Neural cell (in vitro differentiated cells): ENCODE measurements around the gene NCAPH2. TPM values are rescaled to one million over a fixed set of nuclear protein-coding genes. Genes with fewer than 3 reads are reported as not detected.

Experiments used
- H2AFZ ChIP-seq: fragments of 200-600, 300-800 bp; sonication (generic), shearing (Covaris generic); 2 replicates; pipeline ENCODE4 v1.6.0; 2014; ENCODE audit warnings: low read depth, mild to moderate bottlenecking, antibody characterized with exemption, low read length, moderate library complexity
- H3F3A ChIP-seq: fragments of 200-600 bp; shearing (Covaris generic); 2 replicates; pipeline ENCODE4 v1.6.1; 2016; ENCODE audit warnings: mild to moderate bottlenecking, moderate library complexity, mixed read lengths, antibody characterized with exemption, low read length; ENCODE audit not compliant: insufficient read depth, poor library complexity, severe bottlenecking
- H3K27ac ChIP-seq: fragments of 200-600, 300-800 bp; sonication (generic), shearing (Covaris generic); 2 replicates; pipeline ENCODE4 v1.5.1; 2014; ENCODE audit warnings: mild to moderate bottlenecking, low read length, moderate library complexity
- H3K27me3 ChIP-seq: fragments of 300-800, 200-600 bp; sonication (generic), shearing (Covaris generic); 2 replicates; pipeline ENCODE4 v1.6.0; 2014; ENCODE audit warnings: mild to moderate bottlenecking, low read depth, low read length, moderate library complexity; ENCODE audit not compliant: insufficient read depth
- H3K36me3 ChIP-seq: fragments of 300-800, 200-600 bp; sonication (generic), shearing (Covaris generic); 2 replicates; pipeline ENCODE4 v1.5.1; 2014; ENCODE audit warnings: mild to moderate bottlenecking, antibody characterized with exemption, low read length, moderate library complexity; ENCODE audit not compliant: insufficient read depth
- H3K4me2 ChIP-seq: fragments of 300-800, 200-600 bp; sonication (generic), shearing (Covaris generic); 2 replicates; pipeline ENCODE4 v1.6.0; 2014; ENCODE audit warnings: mild to moderate bottlenecking, low read length
- H3K4me3 ChIP-seq: fragments of 300-800, 200-600 bp; sonication (generic), shearing (Covaris generic); 2 replicates; pipeline ENCODE4 v1.5.1; 2014; ENCODE audit warnings: mild to moderate bottlenecking, low read length, moderate library complexity
- H3K79me2 ChIP-seq: fragments of 200-600 bp; shearing (Covaris generic); replicated peaks from 2 replicates; pipeline ENCODE4 v1.6.0; 2014; ENCODE audit warnings: mild to moderate bottlenecking, low read length, moderate library complexity; ENCODE audit not compliant: insufficient read depth
- H3K9ac ChIP-seq: fragments of 300-800, 200-600 bp; sonication (generic), shearing (Covaris generic); 2 replicates; pipeline ENCODE4 v1.6.1; 2016; ENCODE audit warnings: mild to moderate bottlenecking, low read length, mixed read lengths
- H3K9me2 ChIP-seq: fragments of 200-600 bp; shearing (Covaris generic); 2 replicates; pipeline ENCODE4 v1.6.1; 2016; ENCODE audit warnings: mild to moderate bottlenecking, low read length, mixed read lengths; ENCODE audit not compliant: insufficient read depth
- H3K9me3 ChIP-seq: fragments of 200-600, 300-800 bp; sonication (generic), shearing (Covaris generic); 2 replicates; pipeline ENCODE4 v1.6.1; 2016; ENCODE audit warnings: mild to moderate bottlenecking, mixed run types, low read length, moderate library complexity, mixed read lengths
- H4K20me1 ChIP-seq: fragments of 200-600 bp; shearing (Covaris generic); 2 replicates; pipeline ENCODE4 v1.6.1; 2016; ENCODE audit warnings: mild to moderate bottlenecking, mixed run types; ENCODE audit not compliant: insufficient read depth
- CTCF ChIP-seq: fragments of 450-650 bp; IDR thresholded peaks from 2 replicates; pipeline ENCODE4 v1.5.1; 2014; ENCODE audit warnings: antibody characterized with exemption, mild to moderate bottlenecking, moderate library complexity; ENCODE audit not compliant: poor library complexity, severe bottlenecking
- EP300 ChIP-seq: fragments of 450-650 bp; conservative IDR thresholded peaks from 2 replicates; pipeline ENCODE4 v1.6.1; 2014; ENCODE audit warnings: antibody characterized with exemption, mild to moderate bottlenecking, moderate library complexity; ENCODE audit not compliant: poor library complexity, severe bottlenecking
- EZH2 ChIP-seq: fragments of 200-600, 300-800 bp; shearing (Covaris generic), sonication (generic); IDR thresholded peaks from 2 replicates; pipeline ENCODE4 v1.6.1; 2014; ENCODE audit warnings: antibody characterized with exemption, low read length, borderline replicate concordance, mild to moderate bottlenecking; ENCODE audit not compliant: insufficient read depth, poor library complexity, severe bottlenecking
- MXI1 ChIP-seq: fragments of 450-650 bp; conservative IDR thresholded peaks from 2 replicates; pipeline ENCODE4 v1.6.1; 2014; ENCODE audit warnings: antibody characterized with exemption, mild to moderate bottlenecking; ENCODE audit not compliant: poor library complexity, severe bottlenecking
- POLR2AphosphoS5 ChIP-seq: IDR thresholded peaks from 2 replicates; pipeline ENCODE4 v1.6.1; 2012
- RAD21 ChIP-seq: fragments of 450-650 bp; conservative IDR thresholded peaks from 2 replicates; pipeline ENCODE4 v1.6.1; 2014; ENCODE audit warnings: antibody characterized with exemption, mild to moderate bottlenecking, moderate library complexity
- SMC3 ChIP-seq: fragments of 450-650 bp; conservative IDR thresholded peaks from 2 replicates; pipeline ENCODE4 v1.6.1; 2014; ENCODE audit warnings: antibody characterized with exemption, mild to moderate bottlenecking, moderate library complexity; ENCODE audit not compliant: poor library complexity
- TAF1 ChIP-seq: IDR thresholded peaks from 2 replicates; pipeline ENCODE4 v1.6.1; 2012; ENCODE audit warnings: low read depth
- polyA plus RNA-seq: library from polyadenylated mRNA; depleted of rRNA; stranded (reverse); fragments of >200 nt; gene quantifications from 2 replicates; pipeline ENCODE4 v1.2.3, GENCODE V29; 2014
- TF ChIP-seq, protein P1 (sequence below): IDR thresholded peaks from 2 replicates; pipeline ENCODE4 v1.6.1; 2012; ENCODE audit warnings: borderline replicate concordance

Gene NCAPH2
- polyA plus RNA-seq, 1 donor from 2014 or later = 81.1 TPM

- H3K4me2 ChIP-seq = no peak overlapping the region
- no peaks in the 10 kb centered on the region for H3K36me3 ChIP-seq
- no peaks in the 10 kb centered on the region for H3K9me3 ChIP-seq
- no peak overlapping the region for H2AFZ ChIP-seq
- H4K20me1 ChIP-seq = no peaks in the 10 kb centered on the region
- H3K27ac ChIP-seq = no peak overlapping the region
- TF ChIP-seq EZH2 (no peak), RAD21 (no peak), TAF1 (no peak)
- TF ChIP-seq, protein P1, sequence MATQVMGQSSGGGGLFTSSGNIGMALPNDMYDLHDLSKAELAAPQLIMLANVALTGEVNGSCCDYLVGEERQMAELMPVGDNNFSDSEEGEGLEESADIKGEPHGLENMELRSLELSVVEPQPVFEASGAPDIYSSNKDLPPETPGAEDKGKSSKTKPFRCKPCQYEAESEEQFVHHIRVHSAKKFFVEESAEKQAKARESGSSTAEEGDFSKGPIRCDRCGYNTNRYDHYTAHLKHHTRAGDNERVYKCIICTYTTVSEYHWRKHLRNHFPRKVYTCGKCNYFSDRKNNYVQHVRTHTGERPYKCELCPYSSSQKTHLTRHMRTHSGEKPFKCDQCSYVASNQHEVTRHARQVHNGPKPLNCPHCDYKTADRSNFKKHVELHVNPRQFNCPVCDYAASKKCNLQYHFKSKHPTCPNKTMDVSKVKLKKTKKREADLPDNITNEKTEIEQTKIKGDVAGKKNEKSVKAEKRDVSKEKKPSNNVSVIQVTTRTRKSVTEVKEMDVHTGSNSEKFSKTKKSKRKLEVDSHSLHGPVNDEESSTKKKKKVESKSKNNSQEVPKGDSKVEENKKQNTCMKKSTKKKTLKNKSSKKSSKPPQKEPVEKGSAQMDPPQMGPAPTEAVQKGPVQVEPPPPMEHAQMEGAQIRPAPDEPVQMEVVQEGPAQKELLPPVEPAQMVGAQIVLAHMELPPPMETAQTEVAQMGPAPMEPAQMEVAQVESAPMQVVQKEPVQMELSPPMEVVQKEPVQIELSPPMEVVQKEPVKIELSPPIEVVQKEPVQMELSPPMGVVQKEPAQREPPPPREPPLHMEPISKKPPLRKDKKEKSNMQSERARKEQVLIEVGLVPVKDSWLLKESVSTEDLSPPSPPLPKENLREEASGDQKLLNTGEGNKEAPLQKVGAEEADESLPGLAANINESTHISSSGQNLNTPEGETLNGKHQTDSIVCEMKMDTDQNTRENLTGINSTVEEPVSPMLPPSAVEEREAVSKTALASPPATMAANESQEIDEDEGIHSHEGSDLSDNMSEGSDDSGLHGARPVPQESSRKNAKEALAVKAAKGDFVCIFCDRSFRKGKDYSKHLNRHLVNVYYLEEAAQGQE = no peak
- H3F3A ChIP-seq = no peaks in the 10 kb centered on the region
- no peak overlapping the region for H3K9ac ChIP-seq
- H3K9me2 ChIP-seq = no peaks in the 10 kb centered on the region
- H3K79me2 ChIP-seq = no peaks in the 10 kb centered on the region
- H3K4me3 ChIP-seq = no peak overlapping the region
- H3K27me3 ChIP-seq = peaks cover 32% of the 10 kb centered on the region
Measured at GRCh38 chr22:50483977-50484853, 23.8 kb upstream of the NCAPH2 start.

DNA sequence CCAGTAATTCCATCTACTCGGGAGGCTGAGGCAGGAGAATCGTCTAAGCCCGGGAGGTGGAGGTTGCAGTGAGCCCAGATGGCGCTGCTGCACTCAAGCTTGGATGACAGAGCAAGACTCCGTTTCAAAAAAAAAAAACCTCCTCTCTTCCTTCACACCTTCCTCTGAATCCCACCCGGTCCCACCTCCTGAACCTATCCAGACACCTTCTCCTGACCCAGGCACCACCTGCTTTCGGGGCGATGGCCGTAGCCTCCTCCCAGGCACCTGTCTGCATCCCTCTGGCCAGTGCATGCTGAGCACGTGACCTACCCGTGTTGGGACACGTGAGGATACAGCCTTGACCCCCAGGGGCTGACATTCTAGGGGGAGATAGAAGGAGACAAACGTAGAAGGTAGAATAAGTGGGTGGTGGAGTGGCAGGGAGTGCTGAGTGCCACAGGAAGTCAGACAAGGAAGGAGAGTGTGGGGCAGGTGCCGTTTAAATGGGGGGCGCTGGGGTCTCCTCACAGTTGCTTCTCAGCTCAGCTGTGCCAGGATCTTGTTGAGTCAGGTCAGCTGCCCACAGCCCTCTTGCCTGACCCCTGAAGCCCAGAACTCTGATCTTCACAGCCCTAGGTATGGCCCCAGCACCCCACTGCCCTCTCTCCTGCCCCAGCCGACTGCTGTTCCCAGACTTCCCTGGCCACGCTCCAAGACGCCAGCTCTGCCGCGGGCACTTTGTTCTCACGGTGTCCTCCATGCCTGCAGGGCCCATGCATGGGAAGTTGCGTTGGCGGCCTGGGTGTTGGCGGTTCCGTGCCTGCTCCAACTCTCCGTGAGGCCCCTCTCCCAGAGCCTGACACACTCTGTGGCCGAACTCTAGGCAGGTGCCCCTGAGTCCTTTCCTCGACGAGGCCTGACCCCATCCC lies 22.5 kb upstream of the NCAPH2 start:
- Histone ChIP-seq H3K27me3 (peaks cover 23% of the 10 kb centered on the region), H3K9me3 (no peaks in the 10 kb centered on the region), H3K4me2 (no peak overlapping the region), H3K9me2 (no peaks in the 10 kb centered on the region), H3K79me2 (no peaks in the 10 kb centered on the region), H3K36me3 (no peaks in the 10 kb centered on the region), H2AFZ (no peak overlapping the region), H3K27ac (no peak overlapping the region), H3K9ac (no peak overlapping the region), H3K4me3 (no peak overlapping the region), H3F3A (no peaks in the 10 kb centered on the region), H4K20me1 (no peaks in the 10 kb centered on the region)
- TF ChIP-seq SMC3 = no peak
- TF ChIP-seq RAD21 = no peak
- TF ChIP-seq CTCF = no peak
- TF ChIP-seq MXI1 = no peak
- no peak for TF ChIP-seq POLR2AphosphoS5
- no peak for TF ChIP-seq EZH2
- TF ChIP-seq, protein P1 = no peak
- TF ChIP-seq EP300 = no peak
- TF ChIP-seq TAF1 = no peak
